Measurements from ENCODE around the gene LMO2. TPM values are rescaled to one million over a fixed set of nuclear protein-coding genes. Genes with fewer than 3 reads are reported as not detected.

LMO2 gene
- total and polyA plus RNA-seq, 2 donors (not counting 1 experiment from before 2014, with no cell fraction given), result 6.2 to 10.7 TPM

GRCh38 chr11:33861386-33861785 lies 30.5 kb downstream of the LMO2 start:
- Mint-ChIP-seq H3K9me3 (ENCODE audit: insufficient read depth) (no peaks in the 10 kb centered on the region), H3K27me3 (no peaks in the 10 kb centered on the region), H3K27ac (no peak overlapping the region), H3K4me3 (no peak overlapping the region), H3K4me1 (peaks cover 8% of the 10 kb centered on the region)
- no peaks in the 10 kb centered on the region for H3K79me2 ChIP-seq (ENCODE audit: control insufficient read depth, insufficient read depth, low read length)
- no peak for DNase-seq
- no peak overlapping the region for H3K4me3 ChIP-seq (ENCODE audit: control extremely low read depth in 1 of 5, extremely low read depth in 1 of 5, insufficient read depth in 1 of 5, low read depth in 2 of 5, low read length in 4 of 5)
- ChIA-PET CTCF (interaction anchor here (1.5 to 14.8 kb wide), 3 partner anchors 32 to 128 kb away, joined by 3 to 273 read pairs (median 89); no protein-coding TSS in a partner anchor), POLR2A (interaction anchor here (0.6 kb wide), 1 partner anchor 120 kb away, joined by 3 read pairs; no protein-coding TSS in a partner anchor)
- no peaks in the 10 kb centered on the region for H3K9me3 ChIP-seq (ENCODE audit: control extremely low read depth in 1 of 3, control insufficient read depth in 2 of 3, insufficient read depth in 1 of 3, low read length in 2 of 3)
- H3K36me3 ChIP-seq (replicated peaks in 1 of 2; ENCODE audit: control extremely low read depth in 1 of 2, control insufficient read depth in 1 of 2, extremely low read depth in 1 of 2, insufficient read depth in 2 of 2, low read length in 1 of 2), result peaks cover 7 to 8% of the 10 kb centered on the region in 2 experiments
- H3K4me1 ChIP-seq (ENCODE audit: control insufficient read depth in 2 of 2, insufficient read depth in 2 of 2, low read length in 2 of 2), result no peaks in the 10 kb centered on the region
- no peak overlapping the region for H3K9ac ChIP-seq (ENCODE audit: low read length)
- ATAC-seq (ENCODE audit: low read depth), result no peak
- no peak overlapping the region for H3K4me2 ChIP-seq (replicated peaks; ENCODE audit: low read depth, low read length, poor library complexity, severe bottlenecking)
- WGBS (ENCODE audit: insufficient coverage), result 89% methylated on average over 6 of the region's 6 CpGs
- no peak overlapping the region for H3K27ac ChIP-seq (ENCODE audit: low read length in 2 of 2)
- TF ChIP-seq, protein P1, sequence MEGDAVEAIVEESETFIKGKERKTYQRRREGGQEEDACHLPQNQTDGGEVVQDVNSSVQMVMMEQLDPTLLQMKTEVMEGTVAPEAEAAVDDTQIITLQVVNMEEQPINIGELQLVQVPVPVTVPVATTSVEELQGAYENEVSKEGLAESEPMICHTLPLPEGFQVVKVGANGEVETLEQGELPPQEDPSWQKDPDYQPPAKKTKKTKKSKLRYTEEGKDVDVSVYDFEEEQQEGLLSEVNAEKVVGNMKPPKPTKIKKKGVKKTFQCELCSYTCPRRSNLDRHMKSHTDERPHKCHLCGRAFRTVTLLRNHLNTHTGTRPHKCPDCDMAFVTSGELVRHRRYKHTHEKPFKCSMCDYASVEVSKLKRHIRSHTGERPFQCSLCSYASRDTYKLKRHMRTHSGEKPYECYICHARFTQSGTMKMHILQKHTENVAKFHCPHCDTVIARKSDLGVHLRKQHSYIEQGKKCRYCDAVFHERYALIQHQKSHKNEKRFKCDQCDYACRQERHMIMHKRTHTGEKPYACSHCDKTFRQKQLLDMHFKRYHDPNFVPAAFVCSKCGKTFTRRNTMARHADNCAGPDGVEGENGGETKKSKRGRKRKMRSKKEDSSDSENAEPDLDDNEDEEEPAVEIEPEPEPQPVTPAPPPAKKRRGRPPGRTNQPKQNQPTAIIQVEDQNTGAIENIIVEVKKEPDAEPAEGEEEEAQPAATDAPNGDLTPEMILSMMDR (IDR thresholded peaks at IDR 0.05), result no peak
- H4K20me1 ChIP-seq (ENCODE audit: control insufficient read depth, insufficient read depth, low read length, poor library complexity, severe bottlenecking), result no peaks in the 10 kb centered on the region
- intact Hi-C loops (cut with micrococcal nuclease), result no loop called here
- H3K27me3 ChIP-seq (replicated peaks in 1 of 4; ENCODE audit: control extremely low read depth in 1 of 4, control insufficient read depth in 3 of 4, insufficient read depth in 4 of 4, low read length in 3 of 4), result no peaks in the 10 kb centered on the region
- no peak overlapping the region for H2AFZ ChIP-seq (ENCODE audit: insufficient read depth, low read depth, low read length, poor library complexity, severe bottlenecking)

- DNase-seq, result no peak
- TF ChIP-seq, protein P1 (IDR thresholded peaks at IDR 0.05), result no peak
- no peak for TF ChIP-seq EZH2 (IDR thresholded peaks at IDR 0.05; ENCODE audit: borderline replicate concordance, insufficient read depth, low read depth, low read length, poor library complexity, severe bottlenecking)
- intact Hi-C loops (cut with micrococcal nuclease), result no loop called here
- Histone ChIP-seq H3K27ac (ENCODE audit: low read length in 2 of 2) (no peak overlapping the region), H4K20me1 (ENCODE audit: control insufficient read depth, insufficient read depth, low read length, poor library complexity, severe bottlenecking) (no peaks in the 10 kb centered on the region), H2AFZ (ENCODE audit: insufficient read depth, low read depth, low read length, poor library complexity, severe bottlenecking) (no peak overlapping the region), H3K4me3 (ENCODE audit: control extremely low read depth in 1 of 5, extremely low read depth in 1 of 5, insufficient read depth in 1 of 5, low read depth in 2 of 5, low read length in 4 of 5) (no peak overlapping the region), H3K9ac (ENCODE audit: low read length) (no peak overlapping the region), H3K4me2 (replicated peaks; ENCODE audit: low read depth, low read length, poor library complexity, severe bottlenecking) (no peak overlapping the region), H3K79me2 (ENCODE audit: control insufficient read depth, insufficient read depth, low read length) (no peaks in the 10 kb centered on the region), H3K36me3 (replicated peaks in 1 of 2; ENCODE audit: control extremely low read depth in 1 of 2, control insufficient read depth in 1 of 2, extremely low read depth in 1 of 2, insufficient read depth in 2 of 2, low read length in 1 of 2) (peaks cover 7 to 8% of the 10 kb centered on the region in 2 experiments), H3K4me1 (ENCODE audit: control insufficient read depth in 2 of 2, insufficient read depth in 2 of 2, low read length in 2 of 2) (no peaks in the 10 kb centered on the region), H3K27me3 (replicated peaks in 1 of 4; ENCODE audit: control extremely low read depth in 1 of 4, control insufficient read depth in 3 of 4, insufficient read depth in 4 of 4, low read length in 3 of 4) (no peaks in the 10 kb centered on the region), H3K9me3 (ENCODE audit: control extremely low read depth in 1 of 3, control insufficient read depth in 2 of 3, insufficient read depth in 1 of 3, low read length in 2 of 3) (no peaks in the 10 kb centered on the region)
- Mint-ChIP-seq H3K9me3 (ENCODE audit: insufficient read depth) (no peaks in the 10 kb centered on the region), H3K27ac (no peak overlapping the region), H3K4me3 (no peak overlapping the region), H3K27me3 (no peaks in the 10 kb centered on the region), H3K4me1 (peaks cover 8% of the 10 kb centered on the region)
- CTCF ChIA-PET, result interaction anchor here (1.0 to 14.8 kb wide), 5 partner anchors 14 to 129 kb away, joined by 3 to 273 read pairs (median 3); no protein-coding TSS in a partner anchor
- WGBS (ENCODE audit: insufficient coverage), result 86% methylated on average over 4 of the region's 5 CpGs
- POLR2A ChIA-PET, result no interaction called here
- no peak for ATAC-seq (ENCODE audit: low read depth)
These were observed 30.9 kb downstream of the LMO2 start for GRCh38 chr11:33860926-33861325.
